ENCODE results near the gene ZCCHC7.

Gene ZCCHC7

DNA sequence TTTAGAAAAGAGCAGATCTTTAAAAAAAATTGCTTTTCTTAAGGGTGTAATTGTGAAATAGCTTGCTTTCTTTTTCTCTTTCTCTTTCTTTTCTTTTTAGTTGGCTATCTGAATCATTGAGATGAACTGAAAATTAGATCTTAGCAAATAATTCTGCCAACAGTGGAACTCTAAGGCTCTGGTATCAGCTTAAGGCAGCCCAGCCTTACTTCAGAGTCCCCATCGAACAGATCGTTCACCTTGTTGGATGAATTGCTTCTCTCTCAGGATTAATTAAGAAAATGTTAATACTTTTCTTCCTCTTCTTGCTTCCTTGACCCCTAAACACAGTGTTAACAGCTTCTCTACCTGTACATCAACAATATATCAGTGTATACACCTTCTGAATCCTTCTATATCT is 92.1 kb downstream of the ZCCHC7 start:
- no peak for DNase-seq

DNA sequence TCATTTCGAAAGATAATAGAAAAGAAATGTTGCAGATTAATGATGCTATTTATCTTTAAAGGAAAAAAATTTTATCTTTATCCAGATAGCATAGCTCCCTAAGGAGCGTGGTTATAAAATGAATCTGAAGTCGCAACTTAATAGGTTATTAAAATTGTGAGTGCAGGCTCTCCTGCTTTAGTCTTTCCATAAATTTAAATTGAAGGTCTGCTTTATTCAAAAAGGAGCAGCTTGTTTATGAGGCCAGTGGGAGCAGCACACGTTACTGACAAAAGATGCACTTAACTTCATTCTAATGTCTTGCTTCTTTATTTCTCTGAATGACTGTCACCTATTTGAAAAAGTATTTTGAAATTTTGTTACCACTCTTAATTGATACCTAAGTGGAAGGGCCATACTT is 95.0 kb downstream of the ZCCHC7 start:
- no peak for DNase-seq

DNA sequence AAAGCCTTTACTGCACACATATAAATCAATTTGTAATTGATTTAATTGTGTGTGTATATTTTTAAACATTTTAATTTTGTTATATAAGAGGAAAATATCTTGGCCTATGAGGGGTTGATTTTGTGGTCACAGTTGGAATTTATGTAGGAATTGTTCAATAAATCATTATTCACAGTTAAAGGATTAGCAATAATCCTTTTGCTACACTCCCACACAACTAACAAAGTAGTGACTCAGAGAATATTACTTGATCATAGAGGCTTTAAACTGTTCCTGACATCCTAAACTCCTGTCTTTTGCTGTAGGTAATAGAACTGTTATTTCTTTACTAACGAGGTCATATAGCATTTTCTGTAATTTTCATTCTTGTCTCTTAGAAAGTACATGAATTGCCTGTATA is 95.5 kb downstream of the ZCCHC7 start:
- DNase-seq = no peak

GRCh38 chr9:37217161-37217560 is 96.8 kb downstream of the ZCCHC7 start:
- DNase-seq = no peak

DNA sequence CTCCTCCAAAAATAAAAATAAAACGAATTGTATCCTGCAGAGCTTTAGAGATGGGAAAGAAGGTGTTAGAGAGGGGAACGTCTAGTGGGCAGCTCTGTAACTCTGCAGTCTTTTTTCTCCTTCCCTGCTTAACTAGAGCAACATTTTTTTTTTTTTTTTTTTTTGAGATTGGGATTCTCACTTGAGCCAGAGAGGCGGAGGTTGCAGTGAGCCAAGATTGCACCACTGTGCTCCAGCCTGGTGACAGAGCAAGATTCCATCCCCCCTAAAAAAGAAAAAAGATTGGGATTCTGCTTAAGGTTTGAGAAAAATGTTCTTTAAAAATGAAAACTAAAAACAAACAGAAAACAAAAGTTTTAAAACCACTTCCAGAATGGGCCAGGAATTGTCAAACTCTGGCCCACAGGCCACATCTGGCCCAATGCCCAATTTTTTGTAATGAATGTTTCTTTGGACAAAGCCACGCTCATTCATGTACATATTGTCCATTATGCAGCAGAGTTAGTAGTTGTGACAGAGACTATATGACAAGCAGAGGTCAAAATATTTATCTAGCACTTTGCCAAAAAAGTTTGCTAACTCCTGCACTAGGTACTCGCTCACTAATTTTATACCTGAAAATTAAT is 98.5 kb downstream of the ZCCHC7 start:
- no peak for DNase-seq

GRCh38 chr9:37220971-37221370 is 100.6 kb downstream of the ZCCHC7 start:
- DNase-seq = no peak

DNA sequence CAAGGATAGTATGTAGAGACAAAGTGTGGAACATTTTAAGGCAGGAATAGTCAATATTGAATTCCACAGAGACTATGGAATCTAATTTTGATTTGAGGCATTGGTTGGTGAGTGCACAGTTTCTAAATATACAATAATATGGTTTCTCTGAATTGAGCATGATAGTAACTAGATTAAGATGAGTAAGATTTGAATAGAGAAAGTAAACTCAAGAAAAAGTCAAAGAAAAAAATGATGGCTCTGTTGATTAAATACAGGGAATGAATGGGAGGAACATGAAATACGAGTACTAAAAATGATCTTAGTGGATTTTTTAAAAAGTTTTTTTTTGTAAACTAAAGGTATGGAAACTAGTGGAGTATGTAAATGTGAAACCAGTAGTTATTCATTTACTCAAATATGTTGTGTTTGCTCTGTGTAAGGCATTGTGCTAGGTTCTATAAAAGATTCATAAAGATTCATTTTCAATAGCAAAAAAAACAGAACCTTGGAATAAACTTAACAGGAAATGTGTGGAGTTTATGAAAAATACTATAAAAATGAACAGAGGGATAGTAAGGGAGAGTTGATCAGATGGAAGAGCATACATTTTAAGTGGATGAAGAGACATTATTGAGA is 101.2 kb downstream of the ZCCHC7 start:
- DNase-seq = no peak

GRCh38 chr9:37229455-37229854 is 109.1 kb downstream of the ZCCHC7 start:
- no peak for DNase-seq

DNA sequence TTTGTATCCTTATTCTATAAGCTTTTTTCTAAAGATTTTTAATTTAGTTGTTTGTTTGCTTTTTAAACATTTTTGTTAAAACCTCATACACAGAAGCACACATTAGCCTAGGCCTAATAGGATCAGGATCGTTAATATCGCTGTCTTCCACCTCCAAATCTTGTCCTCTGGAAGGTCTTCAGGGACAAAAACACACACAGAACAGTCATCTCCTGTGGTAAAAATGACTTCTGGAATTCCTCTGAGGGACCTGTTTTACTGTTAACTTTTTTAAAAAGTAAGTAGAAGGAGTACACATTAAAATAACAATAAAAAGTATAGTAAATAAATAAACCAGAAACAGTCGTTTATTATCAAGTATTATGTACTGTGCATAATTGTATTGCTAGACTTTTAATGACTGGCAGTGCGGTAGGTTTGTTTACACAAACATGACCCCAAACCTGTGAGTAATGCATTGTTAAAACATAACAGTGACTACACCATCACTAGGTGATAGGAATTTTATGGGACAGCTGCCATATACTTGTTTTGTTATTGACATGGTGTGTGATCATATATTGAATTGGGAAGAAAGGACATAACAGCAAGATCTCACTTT is 109.6 kb downstream of the ZCCHC7 start:
- DNase-seq = no peak

GRCh38 chr9:37236822-37237221 is 116.4 kb downstream of the ZCCHC7 start:
- no peak for DNase-seq

DNA sequence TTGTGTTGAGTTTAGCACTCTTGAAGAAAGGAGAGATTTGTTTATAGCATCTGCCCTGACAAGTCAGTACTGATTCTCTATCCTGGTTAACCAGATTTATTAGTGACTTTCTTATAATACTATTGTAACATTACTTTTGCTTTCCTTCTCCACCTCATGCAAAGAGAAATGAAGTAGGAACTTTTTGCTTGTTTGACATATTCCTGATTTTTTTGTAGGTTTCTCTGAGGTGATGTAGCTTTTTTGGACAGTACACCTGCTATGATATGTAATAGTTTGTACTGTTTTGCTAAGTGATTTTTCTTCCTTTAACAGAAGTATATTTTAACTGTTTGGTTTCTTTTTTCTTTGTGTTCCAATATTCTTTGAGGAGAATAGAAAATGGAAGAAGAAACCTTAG is 117.7 kb downstream of the ZCCHC7 start:
- DNase-seq = no peak

- DNase-seq = no peak
Observed at GRCh38 chr9:37239224-37239859, 119.0 kb downstream of the ZCCHC7 start.

DNA sequence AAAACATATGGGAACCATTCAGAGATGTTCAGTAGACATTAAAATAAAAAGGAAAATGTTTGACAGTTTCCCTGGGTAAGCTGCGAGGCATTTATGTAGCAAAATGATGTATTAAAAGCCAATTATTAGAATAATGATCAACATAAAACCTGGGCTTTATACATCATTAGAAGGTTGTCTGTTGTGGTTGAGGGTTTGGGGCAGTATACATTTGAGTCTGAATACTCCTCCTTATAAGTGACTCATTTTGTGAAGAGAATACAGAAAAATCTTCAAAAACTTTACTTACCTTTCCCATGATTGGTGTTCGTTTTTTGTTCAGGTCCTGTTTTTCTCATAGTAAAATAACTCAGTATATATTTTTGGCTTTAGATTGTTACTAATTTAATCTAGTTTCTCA is 119.5 kb downstream of the ZCCHC7 start:
- no peak for DNase-seq

GRCh38 chr9:37241340-37241739 is 121.0 kb downstream of the ZCCHC7 start:
- no peak for DNase-seq

- no peak for DNase-seq
Observed at GRCh38 chr9:37242089-37242488, 121.7 kb downstream of the ZCCHC7 start.

DNA sequence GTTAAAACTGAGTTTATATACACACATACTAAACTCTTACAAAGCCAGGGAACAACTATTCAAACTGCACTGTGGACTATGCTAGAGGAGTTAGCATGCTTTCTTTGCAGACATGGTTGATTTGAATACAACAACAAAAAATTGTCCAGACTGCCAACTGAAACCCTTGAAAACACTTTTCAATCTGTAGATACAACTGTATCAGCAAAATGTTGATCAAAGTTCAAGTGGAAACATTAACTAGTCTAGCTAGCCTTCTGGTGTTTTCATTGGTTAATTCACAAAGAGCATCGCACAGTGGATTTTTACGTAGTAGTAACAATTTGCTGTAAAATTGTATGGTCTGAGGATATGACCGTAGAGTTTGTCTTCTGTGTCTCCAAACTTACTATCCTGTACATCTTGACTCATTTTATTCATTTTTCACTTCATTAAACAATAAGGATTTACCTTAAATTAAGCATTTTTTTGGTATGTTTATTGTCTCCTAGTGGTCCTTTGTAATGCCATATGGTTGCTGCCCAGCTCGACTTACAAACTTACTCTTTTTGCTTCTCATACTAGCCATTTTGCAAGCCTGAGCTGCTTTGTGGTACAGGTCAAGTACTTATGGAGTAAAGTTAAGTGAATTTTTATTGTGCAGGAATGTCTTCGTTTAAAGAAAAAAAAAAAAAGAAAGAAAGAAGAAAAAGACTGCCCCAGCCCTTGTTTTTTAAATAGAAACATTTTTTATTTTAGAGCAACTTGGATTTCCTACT is 123.4 kb downstream of the ZCCHC7 start:
- no peak for DNase-seq

- DNase-seq = no peak
Observed at GRCh38 chr9:37246826-37247225, 126.5 kb downstream of the ZCCHC7 start.

GRCh38 chr9:37248651-37249163 is 128.3 kb downstream of the ZCCHC7 start:
- no peak for DNase-seq

DNA sequence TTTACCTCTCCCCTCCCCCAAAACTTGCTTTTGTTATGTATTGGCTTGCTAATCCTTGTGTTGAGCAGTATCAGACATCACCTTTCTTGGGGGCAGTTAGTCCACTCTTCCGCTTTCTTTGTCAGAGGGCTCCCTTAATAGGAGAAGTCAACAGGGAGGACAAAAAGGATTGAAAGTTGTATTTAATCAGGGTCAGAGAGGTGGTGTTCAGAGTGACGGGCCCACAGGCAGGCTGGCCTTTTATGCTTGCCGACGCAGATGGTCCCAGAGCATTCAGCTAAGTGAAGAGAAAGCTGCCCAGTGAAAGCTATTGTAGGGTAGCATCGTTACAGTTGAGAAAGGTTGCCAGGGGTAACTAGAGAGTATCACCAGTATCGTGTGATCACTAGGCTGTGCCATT is 131.1 kb downstream of the ZCCHC7 start:
- DNase-seq = no peak

DNA sequence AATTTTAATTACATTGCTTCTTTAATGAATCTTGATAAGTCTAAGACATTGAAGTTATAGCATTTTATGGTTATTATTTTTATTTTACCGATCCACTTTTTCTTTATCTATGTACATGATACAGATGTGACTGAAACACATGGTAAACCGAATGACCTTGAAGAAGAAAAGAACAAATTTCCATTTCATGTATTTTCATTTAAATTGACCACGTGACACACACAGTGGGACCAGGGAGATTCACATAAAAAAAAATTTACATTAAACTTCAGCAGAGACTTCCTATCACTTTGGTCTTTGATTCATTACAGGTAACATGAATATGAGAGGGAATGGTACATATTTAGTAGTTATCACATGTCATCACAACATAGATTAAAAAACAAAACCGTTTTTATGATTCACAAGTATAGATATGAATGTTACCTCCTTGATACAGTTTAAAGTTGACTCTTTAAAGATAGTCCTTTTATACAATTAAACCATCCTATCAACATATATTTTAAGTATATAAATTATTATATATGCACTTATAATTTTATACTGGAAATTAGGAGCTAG is 133.1 kb downstream of the ZCCHC7 start:
- no peak for DNase-seq

GRCh38 chr9:37255187-37255586 is 134.8 kb downstream of the ZCCHC7 start:
- no peak for DNase-seq

DNA sequence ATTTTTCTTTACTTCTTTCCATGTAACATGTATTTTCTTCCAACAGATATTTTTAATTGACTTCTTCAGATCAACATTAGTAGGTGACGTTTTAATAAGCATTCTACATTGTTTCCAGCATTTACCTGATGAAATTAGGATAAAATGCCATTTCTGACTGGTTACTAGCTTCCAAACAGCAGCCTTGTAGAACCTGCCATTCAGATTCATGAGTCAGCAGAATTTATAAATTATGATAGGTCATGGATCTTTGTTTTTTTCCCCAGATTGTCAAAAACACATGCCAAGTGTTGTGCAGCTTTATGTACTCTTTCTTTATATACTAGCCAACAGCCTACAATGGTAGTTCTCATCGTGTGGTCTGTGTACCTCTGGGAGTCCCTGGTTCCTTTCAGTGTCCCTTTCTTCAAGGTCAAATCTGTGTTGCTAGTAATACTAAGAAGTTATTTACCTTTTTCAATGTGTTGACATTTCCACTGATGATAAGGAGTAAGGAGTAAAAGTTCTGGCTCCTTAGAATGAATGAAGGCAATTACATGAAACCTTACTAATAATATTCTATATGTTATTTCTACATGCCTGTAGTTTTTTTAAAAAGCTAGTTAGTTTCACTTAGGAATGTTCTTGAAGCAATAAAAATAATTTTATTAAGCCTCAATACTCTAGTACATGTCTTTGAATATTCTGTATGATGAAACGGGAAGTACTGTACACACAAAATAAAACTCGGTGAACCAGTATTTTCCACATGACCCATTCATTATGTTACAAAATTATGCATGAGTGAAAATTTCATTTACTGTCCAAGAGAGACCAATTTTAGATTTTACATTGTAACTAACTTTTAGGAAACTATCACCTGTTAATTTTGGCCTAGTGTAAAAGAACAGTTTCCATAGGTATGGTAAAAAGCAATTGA is 135.8 kb downstream of the ZCCHC7 start:
- no peak for DNase-seq
